DOHH2 (cell line): ENCODE measurements around the gene NABP1.

Experiments
- H3F3A ChIP-seq: fragments of 200-600 bp; sonication (generic), shearing (Covaris generic); 2 replicates; pipeline ENCODE4 v1.6.0; 2016; ENCODE audit warnings: antibody characterized with exemption, mild to moderate bottlenecking; ENCODE audit not compliant: control insufficient read depth, insufficient read depth
- H3K27ac ChIP-seq: fragments of 200-600 bp; sonication (generic); 2 replicates; pipeline ENCODE4 v1.5.1; 2014; ENCODE audit warnings: low read depth, mild to moderate bottlenecking, low read length, moderate library complexity
- H3K27me3 ChIP-seq: fragments of 200-600 bp; sonication (generic); 2 replicates; pipeline ENCODE4 v1.6.1; 2014; ENCODE audit warnings: mild to moderate bottlenecking, low read length, mixed read lengths; ENCODE audit not compliant: control insufficient read depth
- H3K36me3 ChIP-seq: fragments of 200-600 bp; sonication (generic); 2 replicates; pipeline ENCODE4 v1.6.1; 2014; ENCODE audit warnings: mild to moderate bottlenecking, low read length, moderate library complexity, mixed read lengths; ENCODE audit not compliant: control insufficient read depth
- H3K4me1 ChIP-seq: fragments of 200-600 bp; sonication (generic); 2 replicates; pipeline ENCODE4 v1.6.1; 2014; ENCODE audit warnings: mild to moderate bottlenecking, low read length, mixed read lengths; ENCODE audit not compliant: control insufficient read depth
- H3K4me2 ChIP-seq: fragments of 200-600 bp; sonication (generic); 2 replicates; pipeline ENCODE4 v1.6.0; 2014; ENCODE audit warnings: mild to moderate bottlenecking, low read length, moderate library complexity
- H3K4me3 ChIP-seq: fragments of 200-600 bp; sonication (generic); 2 replicates; pipeline ENCODE4 v1.5.1; 2014; ENCODE audit warnings: mild to moderate bottlenecking, low read length, mixed read lengths
- H3K79me2 ChIP-seq: fragments of 200-600 bp; sonication (generic); 2 replicates; pipeline ENCODE4 v1.6.1; 2014; ENCODE audit warnings: mild to moderate bottlenecking, low read length, mixed read lengths; ENCODE audit not compliant: control insufficient read depth
- H3K9me2 ChIP-seq: fragments of 200-600 bp; sonication (generic); replicated peaks from 2 replicates; pipeline ENCODE4 v1.6.1; 2014; ENCODE audit warnings: mild to moderate bottlenecking, low read length, mixed read lengths; ENCODE audit not compliant: control insufficient read depth
- H3K9me3 ChIP-seq: fragments of 200-600 bp; sonication (generic); 2 replicates; pipeline ENCODE4 v1.6.1; 2014; ENCODE audit warnings: antibody characterized with exemption, low read length, mixed read lengths; ENCODE audit not compliant: control insufficient read depth, insufficient read depth
- H4K20me1 ChIP-seq: fragments of 200-600 bp; sonication (generic); 2 replicates; pipeline ENCODE4 v1.6.0; 2014; ENCODE audit warnings: low read depth, mild to moderate bottlenecking, antibody characterized with exemption, low read length, moderate library complexity; ENCODE audit not compliant: control insufficient read depth, insufficient read depth
- EZH2phosphoT487 ChIP-seq: fragments of 200-600 bp; sonication (generic); IDR thresholded peaks from 2 replicates; pipeline ENCODE4 v1.6.1; 2017; ENCODE audit warnings: borderline replicate concordance, mild to moderate bottlenecking, antibody characterized with exemption, low read length, moderate library complexity, mixed read lengths
- TF ChIP-seq, protein P1 (sequence below): fragments of 200-600 bp; sonication (generic); IDR thresholded peaks from one replicate; pipeline ENCODE4 v1.5.1; 2014; ENCODE audit warnings: antibody characterized with exemption, mild to moderate bottlenecking, low read depth, low read length; ENCODE audit not compliant: poor library complexity, severe bottlenecking

The NABP1 gene

DNA sequence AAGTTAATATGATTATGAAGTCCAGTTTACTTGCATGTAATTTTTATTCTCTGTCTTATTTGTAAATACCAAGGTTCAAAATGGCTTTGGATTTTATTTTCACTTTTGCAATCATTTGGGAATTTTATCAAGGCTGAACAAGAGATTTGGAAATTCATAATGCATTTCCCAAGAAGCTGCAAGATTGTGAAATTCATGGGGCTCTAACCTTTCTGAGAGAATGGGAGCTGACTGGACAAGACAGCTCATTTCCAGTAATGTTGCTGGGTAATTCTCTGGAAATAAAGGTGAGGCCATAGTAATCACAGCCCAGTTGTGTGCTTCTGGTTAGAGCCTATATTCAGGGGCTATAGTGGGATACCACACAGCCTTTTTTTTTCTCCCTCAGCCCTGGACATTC, 21.5 kb upstream of the NABP1 start:
- no peaks in the 10 kb centered on the region for H3F3A ChIP-seq
- no peak overlapping the region for H3K4me2 ChIP-seq
- TF ChIP-seq EZH2phosphoT487, result no peak
- TF ChIP-seq, protein P1, sequence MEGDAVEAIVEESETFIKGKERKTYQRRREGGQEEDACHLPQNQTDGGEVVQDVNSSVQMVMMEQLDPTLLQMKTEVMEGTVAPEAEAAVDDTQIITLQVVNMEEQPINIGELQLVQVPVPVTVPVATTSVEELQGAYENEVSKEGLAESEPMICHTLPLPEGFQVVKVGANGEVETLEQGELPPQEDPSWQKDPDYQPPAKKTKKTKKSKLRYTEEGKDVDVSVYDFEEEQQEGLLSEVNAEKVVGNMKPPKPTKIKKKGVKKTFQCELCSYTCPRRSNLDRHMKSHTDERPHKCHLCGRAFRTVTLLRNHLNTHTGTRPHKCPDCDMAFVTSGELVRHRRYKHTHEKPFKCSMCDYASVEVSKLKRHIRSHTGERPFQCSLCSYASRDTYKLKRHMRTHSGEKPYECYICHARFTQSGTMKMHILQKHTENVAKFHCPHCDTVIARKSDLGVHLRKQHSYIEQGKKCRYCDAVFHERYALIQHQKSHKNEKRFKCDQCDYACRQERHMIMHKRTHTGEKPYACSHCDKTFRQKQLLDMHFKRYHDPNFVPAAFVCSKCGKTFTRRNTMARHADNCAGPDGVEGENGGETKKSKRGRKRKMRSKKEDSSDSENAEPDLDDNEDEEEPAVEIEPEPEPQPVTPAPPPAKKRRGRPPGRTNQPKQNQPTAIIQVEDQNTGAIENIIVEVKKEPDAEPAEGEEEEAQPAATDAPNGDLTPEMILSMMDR, result no peak
- no peaks in the 10 kb centered on the region for H3K79me2 ChIP-seq
- H3K27me3 ChIP-seq, result peaks cover 3% of the 10 kb centered on the region; the same call in 1 of the 2 replicates
- H4K20me1 ChIP-seq, result no peaks in the 10 kb centered on the region
- no peaks in the 10 kb centered on the region for H3K4me1 ChIP-seq
- H3K27ac ChIP-seq, result no peak overlapping the region
- H3K4me3 ChIP-seq, result no peak overlapping the region
- H3K9me3 ChIP-seq, result no peaks in the 10 kb centered on the region
- no peaks in the 10 kb centered on the region for H3K36me3 ChIP-seq
- no peaks in the 10 kb centered on the region for H3K9me2 ChIP-seq

DNA sequence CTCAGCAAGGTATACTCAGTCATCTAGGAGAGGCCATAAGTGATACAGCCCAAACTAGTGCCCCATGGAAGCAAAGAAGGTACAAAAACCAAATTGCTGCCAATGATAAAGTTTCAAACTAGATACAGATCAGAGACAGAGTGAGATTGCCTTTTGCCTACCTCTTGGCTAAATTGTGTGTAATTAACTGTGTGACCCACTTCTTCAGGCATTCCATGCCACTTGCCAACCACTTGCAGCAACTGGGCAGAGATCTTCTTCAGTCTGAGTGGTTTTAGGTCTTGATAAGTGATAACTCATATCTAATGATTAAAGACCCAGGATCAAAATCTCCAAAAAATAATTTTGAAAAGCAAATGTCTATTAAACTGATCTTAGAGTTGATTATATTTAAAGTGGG, 21.1 kb upstream of the NABP1 start:
- no peaks in the 10 kb centered on the region for H3K9me2 ChIP-seq
- no peak overlapping the region for H3K4me2 ChIP-seq
- no peaks in the 10 kb centered on the region for H3K4me1 ChIP-seq
- no peaks in the 10 kb centered on the region for H3K36me3 ChIP-seq
- no peaks in the 10 kb centered on the region for H3K9me3 ChIP-seq
- no peaks in the 10 kb centered on the region for H4K20me1 ChIP-seq
- H3K79me2 ChIP-seq, result no peaks in the 10 kb centered on the region
- TF ChIP-seq EZH2phosphoT487, result no peak
- TF ChIP-seq, protein P1, result no peak
- no peak overlapping the region for H3K27ac ChIP-seq
- H3K4me3 ChIP-seq, result no peak overlapping the region
- H3K27me3 ChIP-seq, result peaks cover 3% of the 10 kb centered on the region; the same call in 1 of the 2 replicates
- H3F3A ChIP-seq, result no peaks in the 10 kb centered on the region

DNA sequence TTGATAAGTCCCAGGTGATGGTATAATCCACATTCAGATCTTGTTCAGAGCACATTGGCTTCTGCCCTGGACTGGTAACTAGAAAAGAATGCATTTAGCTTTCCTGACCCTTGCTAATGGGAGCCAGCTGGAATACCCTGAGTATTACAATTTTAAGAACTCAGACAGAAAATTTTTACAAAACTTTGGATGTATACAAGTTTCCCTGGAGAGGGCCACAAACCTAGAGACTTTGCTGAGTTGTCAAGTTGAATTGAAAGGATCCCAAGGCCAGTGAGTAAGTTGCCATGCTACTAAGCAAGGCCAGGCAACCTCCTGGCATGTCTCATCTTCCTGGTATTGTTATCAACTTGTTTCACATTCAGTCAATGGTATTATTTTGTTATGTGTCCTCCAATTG, 20.0 kb upstream of the NABP1 start:
- Histone ChIP-seq H3K9me3 (no peaks in the 10 kb centered on the region), H3F3A (no peaks in the 10 kb centered on the region), H3K27ac (no peak overlapping the region), H4K20me1 (no peaks in the 10 kb centered on the region), H3K4me1 (no peaks in the 10 kb centered on the region), H3K4me2 (no peak overlapping the region), H3K79me2 (no peaks in the 10 kb centered on the region), H3K36me3 (no peaks in the 10 kb centered on the region), H3K4me3 (no peak overlapping the region), H3K9me2 (no peaks in the 10 kb centered on the region), H3K27me3 (peaks cover 3% of the 10 kb centered on the region; the same call in 1 of the 2 replicates)
- TF ChIP-seq, protein P1, result no peak
- TF ChIP-seq EZH2phosphoT487, result no peak

DNA sequence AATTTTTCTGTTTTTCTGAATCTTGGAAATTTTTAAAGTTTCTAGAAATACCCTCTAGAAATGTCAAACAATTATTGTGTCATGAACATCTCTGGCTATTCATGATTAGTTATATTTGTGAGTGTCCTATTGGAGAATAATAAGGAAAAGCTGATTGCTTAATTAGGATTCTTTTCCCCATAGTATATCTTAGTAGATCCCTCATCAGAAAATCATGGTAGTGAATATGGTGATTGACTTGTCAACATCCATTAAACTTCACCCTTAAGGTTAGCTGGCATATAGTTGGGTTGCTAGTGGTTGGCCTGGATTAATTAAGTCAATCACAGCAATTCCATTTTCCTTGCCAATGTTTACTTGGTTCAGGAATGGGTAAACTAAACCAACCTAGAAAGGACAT, 18.7 kb upstream of the NABP1 start:
- no peaks in the 10 kb centered on the region for H4K20me1 ChIP-seq
- no peak overlapping the region for H3K4me2 ChIP-seq
- no peaks in the 10 kb centered on the region for H3K4me1 ChIP-seq
- H3K9me2 ChIP-seq, result no peaks in the 10 kb centered on the region
- H3K4me3 ChIP-seq, result no peak overlapping the region
- H3K27me3 ChIP-seq, result peaks cover 3% of the 10 kb centered on the region; the same call in 1 of the 2 replicates
- no peak overlapping the region for H3K27ac ChIP-seq
- TF ChIP-seq, protein P1, result no peak
- TF ChIP-seq EZH2phosphoT487, result no peak
- no peaks in the 10 kb centered on the region for H3K9me3 ChIP-seq
- H3K79me2 ChIP-seq, result no peaks in the 10 kb centered on the region
- H3F3A ChIP-seq, result no peaks in the 10 kb centered on the region
- H3K36me3 ChIP-seq, result no peaks in the 10 kb centered on the region
